Stomach (tissue), 4 donors: ENCODE data around the gene DPP7.

Experiments used
- CTCF ChIP-seq, 7 experiments: fragments of 450-650 bp in 4 of 7; fragments of 200-600 bp in 3 of 7; sonication (generic) in 3 of 7; IDR thresholded peaks; one replicate each; pipeline ENCODE4 v1.5.1; 2016 to 2019; ENCODE audit warnings: antibody characterized with exemption in 7 of 7, control low read depth in 2 of 7, mild to moderate bottlenecking in 1 of 7
- EP300 ChIP-seq: sonication (generic); formaldehyde crosslinking; IDR thresholded peaks from one replicate; pipeline ENCODE4 v1.6.1; 2017; ENCODE audit warnings: antibody characterized with exemption
- POLR2A ChIP-seq, 4 donors: fragments of 450-650 bp; IDR thresholded peaks; one replicate each; pipeline ENCODE4 v1.6.1; 2016; ENCODE audit warnings: antibody characterized with exemption in 4 of 4, control low read depth in 2 of 4, mild to moderate bottlenecking in 1 of 4, moderate library complexity in 1 of 4

DNA sequence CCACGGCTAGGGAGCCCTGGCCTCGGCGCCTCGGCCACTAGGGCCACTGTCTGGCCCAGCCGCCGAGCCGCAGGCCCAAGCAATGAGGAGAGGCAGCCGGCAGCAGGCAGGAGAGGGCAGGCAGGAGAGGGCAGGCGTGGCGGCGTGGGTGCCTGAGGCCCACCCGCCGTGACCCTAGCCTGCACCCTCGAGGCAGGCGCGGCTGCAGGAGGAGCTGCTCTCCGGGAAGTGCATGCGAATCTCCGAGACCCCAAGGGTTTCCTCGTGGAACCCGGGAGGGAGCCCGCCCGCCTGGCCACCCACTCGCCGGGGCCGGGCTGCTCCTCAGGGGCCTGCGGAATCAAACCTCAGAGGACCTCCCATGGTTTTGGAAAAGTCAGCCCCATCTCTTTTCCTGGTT, 33.7 kb upstream of the DPP7 start:
- TF ChIP-seq CTCF (IDR thresholded peaks at IDR 0.05) (no peak), POLR2A (IDR thresholded peaks at IDR 0.05) (no peak), EP300 (no peak)
